ENCODE results near the gene DDX6.
A peak's percentile ranks its signal among the peaks of the same experiment; 100 is the strongest.

DDX6 gene

DNA sequence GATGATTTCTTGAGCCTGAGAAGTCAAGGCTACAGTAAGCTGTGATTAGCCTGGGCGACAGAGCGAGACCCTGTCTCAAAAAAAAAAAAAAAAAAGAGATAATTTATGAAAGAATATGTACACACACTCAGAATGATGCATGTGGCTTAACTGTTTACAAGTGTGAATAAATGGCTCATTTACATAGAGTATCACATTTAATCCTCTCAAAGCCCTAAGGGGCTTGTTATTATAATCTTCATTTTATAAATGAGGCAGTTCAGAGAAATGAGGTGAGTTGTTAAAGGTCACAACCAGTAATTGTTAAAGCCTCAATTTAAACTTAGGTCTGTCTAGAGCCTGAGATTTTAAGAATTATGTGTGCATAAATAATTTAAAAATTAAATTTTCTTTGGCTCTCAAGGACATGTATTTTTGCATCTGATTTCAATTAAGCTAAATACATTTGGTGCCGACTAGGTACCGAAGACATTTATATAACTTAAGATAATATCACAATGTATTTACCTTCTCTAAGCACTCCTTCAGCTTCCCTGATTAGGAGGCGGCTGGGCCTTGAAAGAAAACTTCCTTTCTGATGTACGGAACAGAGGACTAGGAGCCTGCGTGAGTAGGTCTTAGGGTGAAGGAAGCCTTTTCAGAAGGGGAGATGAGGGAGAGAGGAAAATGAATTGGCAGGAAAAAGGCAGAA, 28.5 kb upstream of the DDX6 start:
- no peak overlapping the region; the same call in 1 of the 2 replicates for H3K4me2 ChIP-seq

DNA sequence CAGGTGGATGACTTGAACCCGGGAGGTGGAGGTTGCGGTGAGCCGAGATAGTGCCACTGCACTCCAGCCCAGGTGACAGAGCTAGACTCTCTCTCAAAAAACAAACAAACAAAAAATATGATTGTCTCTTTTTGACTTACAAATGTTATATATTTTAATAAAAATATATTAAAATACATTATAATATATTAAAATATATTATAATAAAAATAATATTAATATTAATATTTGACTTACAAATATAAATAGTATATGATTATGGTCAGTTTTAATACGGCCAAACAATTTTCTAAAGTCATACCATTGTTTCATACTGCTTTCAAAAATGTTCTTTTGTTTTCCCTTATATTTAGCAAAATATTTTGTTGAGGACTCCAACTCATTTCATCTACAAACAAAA, 27.2 kb upstream of the DDX6 start:
- H3K27ac ChIP-seq: no peak overlapping the region

More for the DNA sequence above, 28.5 kb upstream of the DDX6 start:
- peaks cover 32% of the 10 kb centered on the region for H3K4me1 ChIP-seq
- no peaks in the 10 kb centered on the region for H3K27me3 ChIP-seq
- H3K36me3 ChIP-seq: no peaks in the 10 kb centered on the region
- H3K9me3 ChIP-seq: no peaks in the 10 kb centered on the region
- no peaks in the 10 kb centered on the region for H4K20me1 ChIP-seq
- no peak for TF ChIP-seq Cebpa-rat (IDR thresholded peaks at IDR 0.05)
- H3K4me3 ChIP-seq: no peak overlapping the region
- no peak overlapping the region; the same call in 1 of the 2 replicates for H3K27ac ChIP-seq
- H3K9ac ChIP-seq: no peak overlapping the region

DNA sequence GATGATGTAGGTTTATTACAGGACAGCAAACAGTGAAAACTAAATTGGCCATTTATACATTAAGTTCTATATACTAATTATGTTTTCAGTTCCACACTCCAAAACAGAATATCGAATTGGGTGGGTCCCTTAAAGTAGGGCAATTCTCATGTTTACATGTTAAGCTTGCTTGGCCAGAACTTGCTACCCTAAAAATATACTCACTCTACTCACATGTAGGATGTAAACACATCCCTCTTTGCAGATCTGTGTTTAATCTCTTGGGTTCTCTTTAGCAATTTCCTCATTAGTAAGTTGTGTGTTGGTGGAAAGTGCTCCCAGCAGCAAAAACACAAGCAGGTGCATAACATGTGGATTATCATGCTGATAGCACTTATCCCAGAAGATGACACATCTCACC, 22.6 kb upstream of the DDX6 start:
- H4K20me1 ChIP-seq: no peaks in the 10 kb centered on the region
- TF ChIP-seq Cebpa-rat (IDR thresholded peaks at IDR 0.05): no peak
- no peaks in the 10 kb centered on the region for H3K36me3 ChIP-seq
- H3K27me3 ChIP-seq: no peaks in the 10 kb centered on the region
- H3K9ac ChIP-seq: no peak overlapping the region
- H3K4me2 ChIP-seq: no peak overlapping the region
- H3K9me3 ChIP-seq: no peaks in the 10 kb centered on the region
- H3K4me3 ChIP-seq: no peak overlapping the region
- no peak overlapping the region for H3K27ac ChIP-seq
- peaks cover 7% of the 10 kb centered on the region; the same call in 1 of the 2 replicates for H3K4me1 ChIP-seq

More for the DNA sequence above, 27.2 kb upstream of the DDX6 start:
- Histone ChIP-seq H3K9ac (no peak overlapping the region), H3K4me3 (no peak overlapping the region), H3K4me2 (no peak overlapping the region), H3K4me1 (peaks cover 32% of the 10 kb centered on the region), H4K20me1 (no peaks in the 10 kb centered on the region), H3K9me3 (no peaks in the 10 kb centered on the region), H3K36me3 (no peaks in the 10 kb centered on the region), H3K27me3 (no peaks in the 10 kb centered on the region)
- TF ChIP-seq Cebpa-rat (IDR thresholded peaks at IDR 0.05): no peak

DNA sequence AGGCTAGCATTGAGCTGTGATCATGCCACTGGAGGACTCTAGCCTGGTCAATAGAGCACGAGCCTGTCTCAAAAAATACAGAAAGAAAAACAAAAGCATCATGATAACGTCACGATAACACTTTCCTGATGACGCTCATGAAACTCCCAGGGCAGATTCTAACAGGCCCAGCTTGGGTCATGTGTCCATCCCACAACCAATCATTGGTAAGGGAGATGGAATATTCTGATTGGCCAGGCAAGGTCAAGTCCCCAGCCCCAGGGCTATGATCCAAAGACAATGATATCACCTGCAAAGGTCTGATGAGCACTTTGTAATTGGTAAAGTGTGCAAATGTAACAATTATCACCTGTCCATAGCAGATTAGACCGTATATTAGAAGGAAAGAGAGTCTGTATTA, 21.5 kb upstream of the DDX6 start:
- no peak overlapping the region for H3K9ac ChIP-seq
- no peaks in the 10 kb centered on the region for H3K27me3 ChIP-seq
- no peaks in the 10 kb centered on the region for H3K9me3 ChIP-seq
- peaks cover 4% of the 10 kb centered on the region; the same call in 1 of the 2 replicates for H3K4me1 ChIP-seq
- no peak for TF ChIP-seq Cebpa-rat (IDR thresholded peaks at IDR 0.05)
- H3K4me3 ChIP-seq: no peak overlapping the region
- H3K36me3 ChIP-seq: no peaks in the 10 kb centered on the region
- H3K4me2 ChIP-seq: no peak overlapping the region
- H3K27ac ChIP-seq: no peak overlapping the region
- no peaks in the 10 kb centered on the region for H4K20me1 ChIP-seq

DNA sequence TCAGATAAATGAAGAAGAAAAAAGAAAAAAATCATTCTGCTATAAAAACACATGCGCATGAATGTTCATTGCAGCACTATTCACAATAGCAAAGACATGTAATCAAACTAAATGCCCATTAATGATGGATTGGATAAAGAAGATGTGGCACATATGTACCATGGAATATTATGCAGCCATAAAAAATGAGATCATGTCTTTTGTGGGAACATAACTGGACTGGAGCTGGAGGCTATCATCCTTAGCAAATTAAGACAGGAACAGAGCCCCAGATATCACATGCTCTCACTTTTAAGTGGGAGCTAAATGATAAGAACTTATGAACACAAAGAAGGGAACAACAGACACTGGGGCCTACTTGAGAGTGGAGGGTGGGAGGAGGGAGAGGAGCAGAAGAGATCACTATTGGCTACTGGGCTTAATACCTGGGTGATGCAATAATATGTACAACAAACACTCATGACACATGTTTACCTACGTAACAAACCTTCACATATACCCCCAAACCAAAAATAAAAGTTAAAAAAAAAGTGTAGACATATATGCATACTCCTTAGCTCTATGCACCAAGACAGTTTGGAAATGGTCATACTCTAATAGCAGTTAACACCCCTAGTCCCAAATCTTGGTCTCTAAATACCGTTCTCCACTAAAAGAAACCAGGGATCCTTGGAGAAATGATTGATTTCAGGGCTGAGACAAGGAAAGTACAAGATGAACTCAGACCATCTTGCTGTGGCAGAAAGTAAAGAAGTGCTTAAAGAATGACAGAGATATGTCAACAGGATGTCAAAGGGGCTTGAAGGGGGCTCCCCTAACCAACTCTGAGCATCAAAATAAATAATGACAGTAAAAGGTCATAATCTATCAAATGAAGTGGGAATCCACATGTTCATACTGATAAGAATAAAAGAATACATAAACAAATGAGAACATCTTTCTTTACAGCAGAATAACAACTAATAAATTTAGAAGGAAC, 17.1 kb upstream of the DDX6 start:
- no peaks in the 10 kb centered on the region for H4K20me1 ChIP-seq
- no peak overlapping the region for H3K4me2 ChIP-seq
- H3K36me3 ChIP-seq: no peaks in the 10 kb centered on the region
- no peak overlapping the region for H3K9ac ChIP-seq
- H3K9me3 ChIP-seq: no peaks in the 10 kb centered on the region
- H3K27ac ChIP-seq: no peak overlapping the region
- H3K27me3 ChIP-seq: no peaks in the 10 kb centered on the region
- H3K4me3 ChIP-seq: no peak overlapping the region
- 0 out of 2 replicates have a peak, but pooled peaks cover 4% of the 10 kb centered on the region for H3K4me1 ChIP-seq
- no peak for TF ChIP-seq Cebpa-rat (IDR thresholded peaks at IDR 0.05)

DNA sequence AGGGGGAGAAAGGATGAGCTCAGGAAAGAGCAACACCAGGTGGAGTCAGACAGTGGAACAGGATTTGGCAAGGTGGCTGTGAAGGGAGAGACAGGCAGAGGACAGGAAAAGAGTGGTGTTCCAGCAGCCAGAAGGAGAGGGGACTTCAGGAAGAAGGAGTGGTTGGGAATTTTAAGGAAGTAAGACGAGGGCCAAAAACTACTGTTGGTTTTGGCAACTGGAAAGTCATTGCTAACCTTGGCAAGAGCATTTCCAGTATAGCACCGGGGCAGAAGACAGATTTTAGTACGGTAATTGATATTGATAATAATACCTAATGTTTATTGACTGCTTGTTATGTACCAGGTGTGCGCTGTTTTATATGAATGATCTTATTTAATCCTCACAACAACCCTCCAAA, 15.4 kb upstream of the DDX6 start:
- H4K20me1 ChIP-seq: no peaks in the 10 kb centered on the region
- no peak overlapping the region for H3K9ac ChIP-seq
- H3K4me2 ChIP-seq: no peak overlapping the region
- 0 out of 2 replicates have a peak, but pooled peaks cover 2% of the 10 kb centered on the region for H3K4me1 ChIP-seq
- no peak overlapping the region for H3K27ac ChIP-seq
- no peaks in the 10 kb centered on the region for H3K9me3 ChIP-seq
- H3K27me3 ChIP-seq: no peaks in the 10 kb centered on the region
- no peaks in the 10 kb centered on the region for H3K36me3 ChIP-seq
- H3K4me3 ChIP-seq: no peak overlapping the region
- no peak for TF ChIP-seq Cebpa-rat (IDR thresholded peaks at IDR 0.05)

DNA sequence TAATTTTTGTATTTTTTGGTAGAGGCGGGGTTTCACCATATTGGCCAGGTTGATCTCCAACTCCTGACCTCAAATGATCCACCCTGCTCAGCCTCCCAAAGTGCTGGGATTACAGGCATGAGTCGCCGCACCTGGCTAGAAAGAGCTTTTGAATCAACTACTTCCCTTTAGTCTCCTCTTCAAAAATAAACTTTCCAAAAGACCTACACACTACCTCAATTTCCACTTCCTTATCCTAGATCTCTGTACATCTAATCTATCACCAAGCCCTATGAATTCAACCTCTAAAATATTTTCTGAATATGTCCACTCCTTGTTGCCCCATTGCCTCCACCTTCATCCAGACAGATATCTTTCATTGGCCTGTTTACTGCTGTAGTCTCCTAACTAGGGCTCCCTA, 13.1 kb upstream of the DDX6 start:
- H3K36me3 ChIP-seq: no peaks in the 10 kb centered on the region
- no peak overlapping the region for H3K27ac ChIP-seq
- H3K4me1 ChIP-seq: peaks cover 5% of the 10 kb centered on the region
- H3K4me2 ChIP-seq: no peak overlapping the region
- no peak overlapping the region for H3K4me3 ChIP-seq
- H3K9me3 ChIP-seq: no peaks in the 10 kb centered on the region
- no peaks in the 10 kb centered on the region for H4K20me1 ChIP-seq
- H3K9ac ChIP-seq: no peak overlapping the region
- TF ChIP-seq Cebpa-rat (IDR thresholded peaks at IDR 0.05): no peak
- H3K27me3 ChIP-seq: no peaks in the 10 kb centered on the region

DNA sequence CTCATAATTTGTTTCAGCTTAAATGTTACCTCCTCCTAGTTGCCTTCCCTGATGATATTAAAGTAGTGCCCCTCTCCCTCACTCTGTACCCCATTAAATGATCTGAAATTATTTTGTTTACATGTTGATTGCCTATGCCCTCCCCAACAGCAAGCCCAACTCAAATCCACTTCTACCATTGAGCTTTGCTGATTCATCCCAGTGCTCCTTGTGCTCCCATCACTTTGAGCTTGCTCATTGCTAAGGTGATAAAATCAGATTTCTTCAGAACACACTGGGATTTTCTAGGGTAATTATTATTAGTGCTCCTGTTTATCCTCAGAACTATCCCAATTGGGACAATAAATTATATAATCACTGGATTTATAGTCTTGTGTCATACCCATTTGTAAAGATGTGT, 8.4 kb upstream of the DDX6 start:
- no peak for TF ChIP-seq Cebpa-rat (IDR thresholded peaks at IDR 0.05)
- H3K27ac ChIP-seq: no peak overlapping the region
- peaks cover 9% of the 10 kb centered on the region for H3K4me1 ChIP-seq
- no peaks in the 10 kb centered on the region for H3K36me3 ChIP-seq
- H3K9me3 ChIP-seq: no peaks in the 10 kb centered on the region
- H3K27me3 ChIP-seq: no peaks in the 10 kb centered on the region
- no peaks in the 10 kb centered on the region for H4K20me1 ChIP-seq
- no peak overlapping the region for H3K9ac ChIP-seq
- H3K4me2 ChIP-seq: no peak overlapping the region
- no peak overlapping the region for H3K4me3 ChIP-seq

DNA sequence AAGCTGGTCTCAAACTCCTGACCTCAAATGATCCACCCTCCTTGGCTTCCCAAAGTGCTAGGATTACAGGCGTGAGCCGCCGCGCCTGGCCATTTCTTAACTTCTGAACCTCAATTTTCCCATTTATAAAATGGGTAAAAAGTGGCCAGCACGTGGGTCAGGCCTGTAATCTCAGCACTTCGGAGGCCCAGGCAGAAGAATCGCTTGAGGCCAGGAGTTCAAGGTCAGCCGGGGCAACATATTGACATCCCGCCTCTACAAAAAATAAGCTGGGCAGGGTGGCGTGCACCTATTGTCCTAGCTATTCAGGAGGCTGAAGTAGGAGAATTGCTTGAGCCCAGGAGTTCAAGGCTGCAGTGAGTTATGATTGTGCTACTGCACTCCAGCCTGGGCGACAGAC, 6.5 kb upstream of the DDX6 start:
- Histone ChIP-seq H3K36me3 (no peaks in the 10 kb centered on the region), H3K9ac (no peak overlapping the region), H3K27ac (no peak overlapping the region), H3K4me1 (peaks cover 22% of the 10 kb centered on the region), H3K27me3 (no peaks in the 10 kb centered on the region), H3K4me3 (no peak overlapping the region), H3K4me2 (no peak overlapping the region), H4K20me1 (no peaks in the 10 kb centered on the region), H3K9me3 (no peaks in the 10 kb centered on the region)
- no peak for TF ChIP-seq Cebpa-rat (IDR thresholded peaks at IDR 0.05)

DNA sequence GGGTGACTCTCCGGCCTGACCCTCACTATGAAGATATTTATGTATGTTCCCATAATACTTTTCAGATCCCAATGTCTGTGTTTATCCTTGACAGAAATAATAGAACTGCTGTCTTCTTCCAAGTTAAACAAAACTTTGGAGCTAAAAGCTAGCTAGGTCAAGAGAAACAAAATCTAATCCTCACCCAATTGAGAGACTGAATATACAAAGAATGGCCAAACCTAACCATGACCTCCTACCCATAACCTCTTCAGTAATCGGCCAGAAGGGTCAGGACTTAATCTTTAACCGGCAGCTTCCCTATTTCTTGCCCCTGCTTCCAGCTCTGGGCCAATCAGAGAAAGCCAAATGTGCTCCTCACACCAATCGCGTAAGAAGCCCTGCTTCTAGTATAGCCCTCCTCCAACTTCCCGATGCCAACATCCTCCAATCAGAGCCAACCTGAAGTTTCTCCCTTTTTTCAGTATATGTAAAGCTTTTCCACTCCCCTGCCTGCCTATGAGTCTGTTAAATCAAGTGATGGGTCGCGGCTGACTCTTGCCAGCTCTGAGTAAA, 1.7 kb upstream of the DDX6 start:
- no peaks in the 10 kb centered on the region for H3K9me3 ChIP-seq
- H3K4me2 ChIP-seq: peak overlapping the region; percentile 85
- no peaks in the 10 kb centered on the region for H3K27me3 ChIP-seq
- no peaks in the 10 kb centered on the region for H3K36me3 ChIP-seq
- H3K4me3 ChIP-seq: peak overlapping the region; percentile 97
- peaks cover 31% of the 10 kb centered on the region for H3K4me1 ChIP-seq
- peak overlapping the region; percentile 100 for H3K27ac ChIP-seq
- no peak for TF ChIP-seq Cebpa-rat (IDR thresholded peaks at IDR 0.05)
- peak overlapping the region; percentile 100 for H3K9ac ChIP-seq
- H4K20me1 ChIP-seq: peaks cover 26% of the 10 kb centered on the region

All from BLaER1 (cell line).